HCT116 (cell line): ENCODE measurements around the gene CDH13. TPM values are rescaled to one million over a fixed set of nuclear protein-coding genes. Genes with fewer than 3 reads are reported as not detected.

Experiments used
- ATAC-seq: fragments of 200-7000 bp; cut with Tn5 transposase; 2 replicates; pipeline ENCODE4 v1.9.1; 2020; ENCODE audit warnings: mild to moderate bottlenecking, moderate library complexity
- BruUV-seq: library from RNA; stranded (reverse); fragments of 400-500 nt; replicated peaks from 2 replicates; lab custom pipeline; 2021; lab: Mats Ljungman, UMichigan
- CTCF ChIA-PET: fragments of 300-600 bp; sonication (Branson Sonifier 250); formaldehyde crosslinking; loops from one replicate; lab custom pipeline; 2021; ENCODE audit warnings: antibody characterized with exemption; lab: Charles Lee
- POLR2A ChIA-PET: fragments of 300-600, 350-600 bp; sonication (Branson Sonifier 250); formaldehyde crosslinking; loops from one replicate; lab custom pipeline; 2021; ENCODE audit warnings: antibody characterized with exemption; lab: Charles Lee
- RAD21 ChIA-PET, 2 experiments: fragments of 300-600 bp; sonication (Branson Sonifier 250); formaldehyde crosslinking; loops; one replicate each; lab custom pipeline; 2023; ENCODE audit warnings: low total read pairs in 2 of 2; ENCODE audit not compliant: uncharacterized antibody in 2 of 2, unreplicated experiment in 2 of 2, low non-redundant PET in 1 of 2; lab: Charles Lee
- DNase-seq: peaks from one replicate; pipeline ENCODE4 v3.0.0-alpha.2; 2010; ENCODE audit warnings: low read depth, low spot score
- H2AFZ ChIP-seq: fragments of 200-600 bp; shearing (Covaris generic), sonication (generic); 2 replicates; pipeline ENCODE4 v1.6.1; 2017; ENCODE audit warnings: low read depth, mixed run types, mixed read lengths, antibody characterized with exemption, low read length; ENCODE audit not compliant: poor library complexity, severe bottlenecking
- H3K27ac ChIP-seq: 2 replicates; pipeline ENCODE4 v1.5.1; 2012; ENCODE audit warnings: low read depth, low read length
- H3K27me3 ChIP-seq: fragments of 200-600 bp; sonication (generic); 2 replicates; pipeline ENCODE4 v1.6.1; 2016; ENCODE audit warnings: mixed run types, low read length, mixed read lengths; ENCODE audit not compliant: insufficient read depth
- H3K36me3 ChIP-seq, 2 experiments: fragments of 200-500 bp in 1 of 2; fragments of 200-600 bp in 1 of 2; sonication (Bioruptor generic) in 1 of 2; sonication (generic) in 1 of 2; 2 replicates each; pipeline versions ENCODE4 v1.5.1 to v1.6.1; 2014 to 2016; ENCODE audit warnings: low read length in 2 of 2, inconsistent platforms in 1 of 2, mixed read lengths in 1 of 2, mixed run types in 1 of 2; ENCODE audit not compliant: insufficient read depth in 2 of 2, control insufficient read depth in 1 of 2
- H3K4me1 ChIP-seq, 2 experiments: fragments of 200-600 bp in 1 of 2; sonication (generic) in 1 of 2; 2 replicates each; pipeline versions ENCODE4 v1.5.1 to v1.6.1; 2012 to 2017; ENCODE audit warnings: low read length in 2 of 2, inconsistent platforms in 1 of 2, mild to moderate bottlenecking in 1 of 2, mixed read lengths in 1 of 2, mixed run types in 1 of 2, moderate library complexity in 1 of 2; ENCODE audit not compliant: insufficient read depth in 2 of 2, control insufficient read depth in 1 of 2
- H3K4me2 ChIP-seq: fragments of 200-600 bp; sonication (generic); 2 replicates; pipeline ENCODE4 v1.6.1; 2017; ENCODE audit warnings: mixed run types, low read length, mixed read lengths
- H3K4me3 ChIP-seq, 2 experiments: fragments of 200-600 bp in 1 of 2; sonication (generic) in 1 of 2; replicated peaks in 1 of 2; 2 replicates each; pipeline ENCODE4 v1.5.1; 2011 to 2016; ENCODE audit warnings: low read length in 2 of 2, control low read depth in 1 of 2, low read depth in 1 of 2, mild to moderate bottlenecking in 1 of 2, mixed read lengths in 1 of 2, mixed run types in 1 of 2
- H3K79me2 ChIP-seq: fragments of 200-600 bp; sonication (generic); 2 replicates; pipeline ENCODE4 v1.6.1; 2017; ENCODE audit warnings: mild to moderate bottlenecking, mixed run types, low read length, moderate library complexity, mixed read lengths; ENCODE audit not compliant: insufficient read depth
- H3K9ac ChIP-seq: fragments of 200-600 bp; sonication (generic); 2 replicates; pipeline ENCODE4 v1.6.1; 2016; ENCODE audit warnings: low read length, mixed read lengths
- H3K9me2 ChIP-seq: fragments of 200-600 bp; sonication (generic), shearing (Covaris generic); 2 replicates; pipeline ENCODE4 v1.6.1; 2017; ENCODE audit warnings: mixed run types, mild to moderate bottlenecking, moderate library complexity; ENCODE audit not compliant: insufficient read depth
- H3K9me3 ChIP-seq, 2 experiments: fragments of 200-500 bp in 1 of 2; fragments of 200-600 bp in 1 of 2; sonication (Bioruptor generic) in 1 of 2; sonication (generic) in 1 of 2; 2 replicates each; pipeline ENCODE4 v1.6.1; 2014 to 2017; ENCODE audit warnings: low read length in 2 of 2, mixed read lengths in 2 of 2, inconsistent platforms in 1 of 2, low read depth in 1 of 2, mild to moderate bottlenecking in 1 of 2, mixed run types in 1 of 2, moderate library complexity in 1 of 2; ENCODE audit not compliant: control insufficient read depth in 1 of 2, insufficient read depth in 1 of 2
- H4K20me1 ChIP-seq: fragments of 200-600 bp; sonication (generic), shearing (Covaris generic); 2 replicates; pipeline ENCODE4 v1.6.1; 2017; ENCODE audit warnings: mixed run types, mild to moderate bottlenecking, moderate library complexity; ENCODE audit not compliant: insufficient read depth
- EZH2 ChIP-seq: fragments of 200-600 bp; sonication (generic); IDR thresholded peaks from 2 replicates; pipeline ENCODE4 v1.6.1; 2017; ENCODE audit warnings: antibody characterized with exemption, mixed run types
- REST ChIP-seq: IDR thresholded peaks from 2 replicates; pipeline ENCODE4 v1.6.1; 2012; ENCODE audit warnings: low read depth
- TCF7L2 ChIP-seq: IDR thresholded peaks from 2 replicates; pipeline ENCODE4 v1.7.0; 2011; ENCODE audit warnings: borderline replicate concordance, inconsistent platforms; ENCODE audit not compliant: insufficient read depth, insufficient read length; ENCODE audit errors: extremely low read depth
- YY1 ChIP-seq: IDR thresholded peaks from 2 replicates; pipeline ENCODE4 v1.6.1; 2011; ENCODE audit warnings: low read length, low read depth, moderate library complexity, mild to moderate bottlenecking; ENCODE audit not compliant: insufficient replicate concordance; ENCODE audit errors: extremely low read depth
- ZNF274 ChIP-seq: fragments of 200-500 bp; sonication (Bioruptor generic); IDR thresholded peaks from 2 replicates; pipeline ENCODE4 v1.6.1; 2014; ENCODE audit warnings: mild to moderate bottlenecking, low read depth, low read length, inconsistent platforms
- intact Hi-C: fragments of 100-400 bp; cut with micrococcal nuclease; formaldehyde crosslinking; loops from 2 replicates; pipeline ENCODE4 v1.10.0; 2022
- total RNA-seq: library from RNA; stranded (reverse); gene quantifications from one replicate; pipeline ENCODE4 v1.2.1, GENCODE V29; 2021; ENCODE audit not compliant: unreplicated experiment
- TF ChIP-seq, protein P1 (sequence below), 3 experiments: fragments of 200-600 bp in 1 of 3; sonication (generic) in 1 of 3; IDR thresholded peaks in 2 of 3; conservative IDR thresholded peaks in 1 of 3; 2 replicates each; pipeline ENCODE4 v1.5.1; 2012 to 2017; ENCODE audit warnings: low read depth in 2 of 3, low read length in 2 of 3, antibody characterized with exemption in 1 of 3, borderline replicate concordance in 1 of 3, control low read depth in 1 of 3, mild to moderate bottlenecking in 1 of 3, mixed read lengths in 1 of 3, mixed run types in 1 of 3, moderate library complexity in 1 of 3; ENCODE audit not compliant: insufficient read depth in 1 of 3

The CDH13 gene
- total RNA-seq, 1 experiment from 2014 or later: not detected

DNA sequence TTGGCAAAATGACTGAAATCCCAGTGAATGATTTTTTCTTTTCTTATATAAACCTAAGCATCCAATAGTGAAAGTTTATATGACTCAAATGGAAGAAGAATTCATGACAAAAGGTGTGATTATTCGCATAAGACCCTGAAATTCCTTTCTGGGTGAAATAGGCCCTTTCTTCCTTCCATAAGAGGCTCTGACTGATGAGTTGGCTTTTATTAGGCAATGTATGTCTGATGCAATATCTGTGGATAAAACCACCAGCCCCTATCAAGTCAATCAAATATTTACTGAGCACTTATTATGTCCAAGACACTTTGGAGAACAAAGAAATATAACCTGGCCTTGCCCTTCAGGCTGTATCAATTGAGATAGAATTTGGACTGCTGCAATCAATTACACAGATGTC lies 316.6 kb downstream of the CDH13 start:
- Histone ChIP-seq H3K27me3 (no peaks in the 10 kb centered on the region), H3K9me3 (peaks cover 19 to 27% of the 10 kb centered on the region in 2 experiments; a peak in 3 of 4 replicates), H3K4me1 (no peaks in the 10 kb centered on the region), H3K9me2 (no peaks in the 10 kb centered on the region), H3K4me2 (no peak overlapping the region)
- RAD21 ChIA-PET: no interaction called here
- intact Hi-C loops: no loop called here
- no TSS peak for BruUV-seq
- TF ChIP-seq EZH2 (no peak), TCF7L2 (no peak), ZNF274 (no peak), REST (no peak), YY1 (no peak)
- TF ChIP-seq, protein P1, sequence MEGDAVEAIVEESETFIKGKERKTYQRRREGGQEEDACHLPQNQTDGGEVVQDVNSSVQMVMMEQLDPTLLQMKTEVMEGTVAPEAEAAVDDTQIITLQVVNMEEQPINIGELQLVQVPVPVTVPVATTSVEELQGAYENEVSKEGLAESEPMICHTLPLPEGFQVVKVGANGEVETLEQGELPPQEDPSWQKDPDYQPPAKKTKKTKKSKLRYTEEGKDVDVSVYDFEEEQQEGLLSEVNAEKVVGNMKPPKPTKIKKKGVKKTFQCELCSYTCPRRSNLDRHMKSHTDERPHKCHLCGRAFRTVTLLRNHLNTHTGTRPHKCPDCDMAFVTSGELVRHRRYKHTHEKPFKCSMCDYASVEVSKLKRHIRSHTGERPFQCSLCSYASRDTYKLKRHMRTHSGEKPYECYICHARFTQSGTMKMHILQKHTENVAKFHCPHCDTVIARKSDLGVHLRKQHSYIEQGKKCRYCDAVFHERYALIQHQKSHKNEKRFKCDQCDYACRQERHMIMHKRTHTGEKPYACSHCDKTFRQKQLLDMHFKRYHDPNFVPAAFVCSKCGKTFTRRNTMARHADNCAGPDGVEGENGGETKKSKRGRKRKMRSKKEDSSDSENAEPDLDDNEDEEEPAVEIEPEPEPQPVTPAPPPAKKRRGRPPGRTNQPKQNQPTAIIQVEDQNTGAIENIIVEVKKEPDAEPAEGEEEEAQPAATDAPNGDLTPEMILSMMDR (IDR thresholded peaks at IDR 0.05 in 2 of 3, conservative IDR thresholded peaks at IDR 0.05 in 1 of 3; ENCODE audit: borderline replicate concordance in 1 of 3, insufficient read depth in 1 of 3, low read depth in 2 of 3, low read length in 2 of 3): no peak
- TF ChIP-seq, all 23 proteins: peak for 0
- Histone ChIP-seq H3K36me3 (no peaks in the 10 kb centered on the region), H3K9ac (no peak overlapping the region), H3K79me2 (no peaks in the 10 kb centered on the region), H4K20me1 (no peaks in the 10 kb centered on the region), H3K27ac (no peak overlapping the region), H2AFZ (no peak overlapping the region), H3K4me3 (no peak overlapping the region)
- no peak for ATAC-seq
- POLR2A ChIA-PET: no interaction called here
- CTCF ChIA-PET: no interaction called here
- DNase-seq: no peak
